Mucosa of descending colon (tissue), 3 donors: Measurements from ENCODE around the gene OGT. TPM values are rescaled to one million over a fixed set of nuclear protein-coding genes. Genes with fewer than 3 reads are reported as not detected.
"Not testable (repeated sequence)": the region's sequence is repeated elsewhere in the genome, so short reads cannot be mapped to it uniquely, and the experiment has no call there.

Experiments
- ATAC-seq: fragments of 200-7000 bp; cut with Tn5 transposase; one replicate; pipeline ENCODE4 v1.9.1; 2020; ENCODE audit warnings: mild to moderate bottlenecking, moderate library complexity
- DNase-seq, 3 donors: peaks; one replicate each; pipeline ENCODE4 v3.0.0-alpha.2; 2020
- H3K36me3 ChIP-seq: fragments of 200-600 bp; one replicate; pipeline ENCODE4 v1.8.0; 2021; ENCODE audit warnings: low read depth, mild to moderate bottlenecking
- H3K4me1 ChIP-seq: fragments of 200-600 bp; one replicate; pipeline ENCODE4 v1.8.0; 2021; ENCODE audit warnings: low read depth, mild to moderate bottlenecking
- H3K4me3 ChIP-seq: fragments of 200-600 bp; one replicate; pipeline ENCODE4 v1.8.0; 2021; ENCODE audit warnings: mild to moderate bottlenecking
- H3K9me3 ChIP-seq: fragments of 200-600 bp; one replicate; pipeline ENCODE4 v1.8.0; 2021; ENCODE audit warnings: mild to moderate bottlenecking
- intact Hi-C, 2 donors: fragments of 100-400 bp; cut with DNase I in 1 of 2; cut with micrococcal nuclease in 1 of 2; formaldehyde crosslinking; loops; one replicate each; pipeline versions ENCODE4 v1.11.0 to v1.11.1; 2022; cut with DNase I, micrococcal nuclease
- total RNA-seq, 3 donors: library from RNA; stranded (reverse); fragmentation: NEBNext Ultra II Directional in 2 of 3; extraction: Animal tissue kit (Norgen Biotek cat#: 25700) in 2 of 3; gene quantifications; one replicate each; pipeline versions ENCODE4 v1.2.1 to v1.2.4, GENCODE V29; 2021 to 2023
- TF ChIP-seq, protein P1 (sequence below): fragments of 200-600 bp; IDR thresholded peaks from one replicate; pipeline ENCODE4 v1.8.0; 2022; ENCODE audit warnings: antibody characterized with exemption, mild to moderate bottlenecking
- donor health status: DM: no; HTN: no; CAD: no; lungs with moderate emphysema.
- donor health status: DM: no; HTN: no; CAD: no.
- donor health status: DM: no; HTN: yes; CAD: no.

Gene OGT
- total RNA-seq, 3 donors from 2014 or later = 89.4 to 133 (median 120) TPM

DNA sequence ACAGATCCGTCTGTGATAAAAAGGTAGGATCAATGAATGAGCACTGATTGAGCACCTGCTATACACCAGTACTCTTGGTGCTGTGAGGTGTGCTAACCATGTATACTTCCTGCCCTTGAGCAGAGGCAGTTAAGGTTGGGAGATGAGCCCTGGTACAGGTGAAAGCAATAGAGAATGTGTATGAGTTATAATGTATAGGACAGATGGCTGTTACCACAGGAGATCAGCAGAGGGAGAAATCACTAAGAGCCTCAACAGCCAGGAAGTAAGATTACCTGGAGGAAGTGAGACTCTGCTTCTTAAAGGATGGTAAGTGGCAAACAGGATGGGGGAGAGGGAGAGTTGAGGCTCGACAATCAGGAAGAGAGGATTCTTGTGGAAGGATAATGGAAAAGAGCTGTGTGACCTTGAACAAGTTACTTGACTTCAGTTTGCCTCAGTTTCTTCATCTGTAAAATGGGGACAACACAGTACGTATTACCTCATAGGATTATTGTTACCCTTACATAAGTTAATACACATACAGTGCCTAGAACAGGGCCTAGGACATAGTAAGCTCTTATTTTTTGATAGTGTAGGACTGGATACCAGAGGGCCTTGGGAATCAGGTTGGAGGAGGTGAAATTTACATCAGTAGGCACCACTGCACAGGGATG, 76.3 kb downstream of the OGT start:
- H3K9me3 ChIP-seq = no peaks in the 10 kb centered on the region
- intact Hi-C loops = no loop called here
- H3K4me3 ChIP-seq = no peak overlapping the region
- TF ChIP-seq, protein P1, sequence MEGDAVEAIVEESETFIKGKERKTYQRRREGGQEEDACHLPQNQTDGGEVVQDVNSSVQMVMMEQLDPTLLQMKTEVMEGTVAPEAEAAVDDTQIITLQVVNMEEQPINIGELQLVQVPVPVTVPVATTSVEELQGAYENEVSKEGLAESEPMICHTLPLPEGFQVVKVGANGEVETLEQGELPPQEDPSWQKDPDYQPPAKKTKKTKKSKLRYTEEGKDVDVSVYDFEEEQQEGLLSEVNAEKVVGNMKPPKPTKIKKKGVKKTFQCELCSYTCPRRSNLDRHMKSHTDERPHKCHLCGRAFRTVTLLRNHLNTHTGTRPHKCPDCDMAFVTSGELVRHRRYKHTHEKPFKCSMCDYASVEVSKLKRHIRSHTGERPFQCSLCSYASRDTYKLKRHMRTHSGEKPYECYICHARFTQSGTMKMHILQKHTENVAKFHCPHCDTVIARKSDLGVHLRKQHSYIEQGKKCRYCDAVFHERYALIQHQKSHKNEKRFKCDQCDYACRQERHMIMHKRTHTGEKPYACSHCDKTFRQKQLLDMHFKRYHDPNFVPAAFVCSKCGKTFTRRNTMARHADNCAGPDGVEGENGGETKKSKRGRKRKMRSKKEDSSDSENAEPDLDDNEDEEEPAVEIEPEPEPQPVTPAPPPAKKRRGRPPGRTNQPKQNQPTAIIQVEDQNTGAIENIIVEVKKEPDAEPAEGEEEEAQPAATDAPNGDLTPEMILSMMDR = no peak
- H3K36me3 ChIP-seq = no peaks in the 10 kb centered on the region
- H3K4me1 ChIP-seq = no peaks in the 10 kb centered on the region
- no peak for DNase-seq
- ATAC-seq = peak; percentile 47

DNA sequence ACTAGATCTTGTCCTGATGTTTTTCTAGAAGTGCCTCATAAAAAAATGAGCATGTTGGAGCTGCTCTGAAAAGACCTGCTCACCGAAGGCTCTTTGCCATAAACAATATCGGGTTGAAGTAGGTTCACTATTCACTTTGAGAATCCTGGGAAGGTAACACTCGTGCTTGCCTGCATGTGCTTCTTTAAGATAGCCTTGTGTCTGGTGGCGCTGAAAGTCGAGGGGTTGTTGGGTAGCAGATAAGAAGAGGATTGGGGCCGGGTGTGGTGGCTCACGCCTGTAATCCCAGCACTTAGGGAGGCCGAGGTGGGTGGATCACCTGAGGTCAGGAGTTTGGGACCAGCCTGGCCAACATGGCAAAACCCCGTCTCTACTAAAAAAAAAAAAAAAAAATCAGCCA, 78.8 kb downstream of the OGT start:
- H3K36me3 ChIP-seq, H3K9me3 ChIP-seq, ATAC-seq, H3K4me3 ChIP-seq, DNase-seq, intact Hi-C loops, H3K4me1 ChIP-seq: not testable (repeated sequence)

DNA sequence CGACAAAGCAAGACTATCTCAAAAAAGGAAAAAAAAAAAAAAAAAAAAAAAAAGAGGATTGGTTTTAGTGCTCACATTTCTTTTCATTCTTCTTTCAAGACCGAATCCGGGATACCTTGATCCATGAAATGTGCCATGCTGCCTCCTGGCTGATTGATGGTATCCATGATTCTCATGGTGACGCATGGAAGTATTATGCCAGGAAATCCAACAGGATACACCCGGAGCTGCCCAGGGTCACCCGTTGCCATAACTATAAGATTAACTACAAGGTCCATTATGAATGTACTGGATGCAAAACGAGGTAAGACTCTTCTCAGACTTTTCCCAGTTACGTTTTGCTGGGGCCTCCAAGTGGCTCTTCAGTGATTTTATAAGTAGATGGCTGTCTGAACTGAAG, 79.4 kb downstream of the OGT start:
- DNase-seq (no peak), ATAC-seq (no peak)
- Histone ChIP-seq H3K9me3 (no peaks in the 10 kb centered on the region), H3K36me3 (no peaks in the 10 kb centered on the region), H3K4me3 (no peak overlapping the region), H3K4me1 (no peaks in the 10 kb centered on the region)
- TF ChIP-seq, protein P1 = no peak
- intact Hi-C loops = no loop called here

DNA sequence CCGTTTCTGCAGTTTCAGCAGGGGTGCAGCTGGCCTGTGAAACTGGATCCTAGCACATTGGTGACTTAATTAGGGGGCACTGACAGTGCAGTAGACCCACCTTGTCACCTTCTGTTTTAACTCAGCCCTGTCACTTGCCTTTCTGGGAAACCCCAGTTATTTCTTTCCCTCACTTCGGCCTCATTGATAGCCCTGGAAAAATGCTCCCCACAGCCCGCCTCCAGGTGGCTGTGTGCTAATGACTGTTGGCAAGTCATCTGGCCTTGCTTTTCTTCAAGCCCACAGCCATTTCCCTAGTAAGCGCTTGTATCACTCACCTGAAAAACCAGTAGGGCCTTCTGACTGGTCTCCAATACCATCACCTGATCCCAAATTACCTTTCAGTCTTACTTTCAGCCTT, 82.2 kb downstream of the OGT start:
- Histone ChIP-seq H3K36me3 (no peaks in the 10 kb centered on the region), H3K4me3 (no peak overlapping the region), H3K4me1 (no peaks in the 10 kb centered on the region), H3K9me3 (no peaks in the 10 kb centered on the region)
- no peak for ATAC-seq
- no peak for DNase-seq
- TF ChIP-seq, protein P1 = no peak
- intact Hi-C loops = no loop called here

DNA sequence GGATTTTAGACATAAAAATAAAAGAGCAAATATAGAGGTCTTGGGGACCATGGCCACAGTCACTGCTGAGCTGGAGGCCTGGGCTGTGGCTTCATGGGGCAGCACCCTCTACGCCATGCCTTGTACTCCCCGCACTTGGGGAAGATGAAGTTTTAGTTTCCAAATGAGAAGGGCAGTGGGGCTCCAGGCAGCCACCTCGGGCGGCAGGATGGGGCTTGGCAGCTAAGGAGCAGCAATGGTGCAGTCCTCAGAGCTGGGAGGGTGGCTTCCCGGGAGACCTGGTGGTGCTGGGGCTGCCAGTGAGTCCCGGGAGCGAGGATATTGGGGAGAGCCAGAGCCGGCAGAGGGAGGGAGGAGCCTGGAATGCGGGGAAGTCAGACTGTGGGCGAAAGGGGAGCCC, 83.0 kb downstream of the OGT start:
- Histone ChIP-seq H3K4me1 (no peaks in the 10 kb centered on the region), H3K36me3 (no peaks in the 10 kb centered on the region), H3K9me3 (no peaks in the 10 kb centered on the region), H3K4me3 (no peak overlapping the region)
- intact Hi-C loops = no loop called here
- DNase-seq = no peak
- no peak for ATAC-seq
- TF ChIP-seq, protein P1 = no peak

DNA sequence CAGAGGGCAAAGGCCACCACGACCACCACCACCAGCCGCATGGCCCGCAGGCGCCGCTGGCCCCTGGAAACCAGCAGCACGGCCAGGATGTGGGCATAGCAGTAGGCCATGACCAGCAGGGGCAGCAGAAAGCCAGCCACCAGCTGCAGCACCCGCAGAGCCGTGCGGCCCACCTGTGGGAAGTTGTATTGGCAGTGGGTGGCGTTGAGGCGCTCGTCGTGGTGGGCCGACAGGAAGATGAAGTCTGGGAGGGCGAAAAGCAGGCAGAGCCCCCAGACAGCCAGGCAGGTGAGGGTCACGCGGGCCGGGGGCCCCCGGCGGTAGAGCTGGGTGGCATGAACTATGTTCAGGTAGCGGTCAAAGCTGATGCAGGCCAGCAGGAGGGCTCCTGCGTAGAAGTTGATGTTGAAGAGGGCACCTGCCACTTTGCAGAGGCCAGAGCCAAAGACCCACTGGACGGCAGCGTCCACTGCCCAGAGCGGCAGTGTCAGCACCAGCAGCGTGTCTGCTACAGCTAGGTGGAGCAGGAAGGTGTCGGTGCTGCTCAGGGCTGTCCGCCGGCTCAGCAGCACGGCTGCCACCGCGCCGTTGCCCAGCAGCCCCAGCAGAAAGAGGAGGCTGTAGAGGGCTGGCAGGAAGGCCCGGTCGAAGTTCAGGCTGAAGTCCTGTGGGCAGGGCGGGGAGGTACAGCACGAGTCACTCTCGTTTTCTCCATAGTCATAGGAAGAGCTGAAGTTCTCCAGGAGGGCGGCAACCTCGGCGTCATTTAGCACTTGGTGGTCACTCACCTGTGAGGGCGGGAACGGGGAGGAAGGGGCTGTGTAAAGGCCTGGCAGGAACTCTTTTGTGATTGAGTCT, 84.0 kb downstream of the OGT start:
- H3K4me3 ChIP-seq = no peak overlapping the region
- peak; percentile 84 for ATAC-seq

More for the DNA sequence above, 84.0 kb downstream of the OGT start:
- TF ChIP-seq, protein P1 = no peak
- Histone ChIP-seq H3K4me1 (no peaks in the 10 kb centered on the region), H3K36me3 (no peaks in the 10 kb centered on the region), H3K9me3 (no peaks in the 10 kb centered on the region)
- peak; percentile 77 to 86 (median 83) for DNase-seq
- intact Hi-C loops = no loop called here
